Left ventricle myocardium inferior (tissue), 1 donor: Measurements from ENCODE around the gene ALOX5. TPM values are rescaled to one million over a fixed set of nuclear protein-coding genes. Genes with fewer than 3 reads are reported as not detected.
"Not testable (repeated sequence)": the region's sequence is repeated elsewhere in the genome, so short reads cannot be mapped to it uniquely, and the experiment has no call there.

Experiments
- DNase-seq: peaks from one replicate; pipeline ENCODE4 v3.0.0-alpha.2; 2020
- H3K27ac ChIP-seq: fragments of 200-600 bp; replicated peaks from 2 replicates; pipeline ENCODE4 v1.8.0; 2021
- H3K27me3 ChIP-seq: fragments of 200-600 bp; 2 replicates; pipeline ENCODE4 v1.8.0; 2021; ENCODE audit warnings: low read depth
- H3K36me3 ChIP-seq: fragments of 200-600 bp; 2 replicates; pipeline ENCODE4 v1.8.0; 2021
- H3K4me1 ChIP-seq: fragments of 200-600 bp; 2 replicates; pipeline ENCODE4 v1.8.0; 2021
- H3K4me3 ChIP-seq: fragments of 200-600 bp; 2 replicates; pipeline ENCODE4 v1.8.0; 2021; ENCODE audit warnings: mild to moderate bottlenecking, moderate library complexity
- H3K9me3 ChIP-seq: fragments of 200-600 bp; replicated peaks from 2 replicates; pipeline ENCODE4 v1.8.0; 2021
- intact Hi-C: fragments of 100-400 bp; cut with micrococcal nuclease; formaldehyde crosslinking; loops from one replicate; pipeline ENCODE4 v1.11.0; 2022
- long read RNA-seq: library from polyadenylated mRNA; unstranded; transcript quantifications from one replicate; pipeline ENCODE4 v2.0.0, GENCODE V29; 2021
- total RNA-seq: library from RNA; stranded (reverse); fragmentation: NEBNext Ultra II Directional; extraction: Animal tissue kit (Norgen Biotek cat#: 25700); gene quantifications from one replicate; pipeline ENCODE4 v1.2.1, GENCODE V29; 2021
- TF ChIP-seq, protein P1 (sequence below): fragments of 200-600 bp; IDR thresholded peaks from 2 replicates; pipeline ENCODE4 v1.8.0; 2021; ENCODE audit warnings: antibody characterized with exemption, mild to moderate bottlenecking, borderline replicate concordance
- donor health status: DM: no; HTN: yes; CAD: no; lungs with severe emphysema.

The ALOX5 gene
- 3.2 TPM for total RNA-seq
- long read RNA-seq, partial matches to known transcripts, result 0 of 4 reads
- long read RNA-seq, other reads (novel, unspliced or antisense), result 1 of 4 reads

DNA sequence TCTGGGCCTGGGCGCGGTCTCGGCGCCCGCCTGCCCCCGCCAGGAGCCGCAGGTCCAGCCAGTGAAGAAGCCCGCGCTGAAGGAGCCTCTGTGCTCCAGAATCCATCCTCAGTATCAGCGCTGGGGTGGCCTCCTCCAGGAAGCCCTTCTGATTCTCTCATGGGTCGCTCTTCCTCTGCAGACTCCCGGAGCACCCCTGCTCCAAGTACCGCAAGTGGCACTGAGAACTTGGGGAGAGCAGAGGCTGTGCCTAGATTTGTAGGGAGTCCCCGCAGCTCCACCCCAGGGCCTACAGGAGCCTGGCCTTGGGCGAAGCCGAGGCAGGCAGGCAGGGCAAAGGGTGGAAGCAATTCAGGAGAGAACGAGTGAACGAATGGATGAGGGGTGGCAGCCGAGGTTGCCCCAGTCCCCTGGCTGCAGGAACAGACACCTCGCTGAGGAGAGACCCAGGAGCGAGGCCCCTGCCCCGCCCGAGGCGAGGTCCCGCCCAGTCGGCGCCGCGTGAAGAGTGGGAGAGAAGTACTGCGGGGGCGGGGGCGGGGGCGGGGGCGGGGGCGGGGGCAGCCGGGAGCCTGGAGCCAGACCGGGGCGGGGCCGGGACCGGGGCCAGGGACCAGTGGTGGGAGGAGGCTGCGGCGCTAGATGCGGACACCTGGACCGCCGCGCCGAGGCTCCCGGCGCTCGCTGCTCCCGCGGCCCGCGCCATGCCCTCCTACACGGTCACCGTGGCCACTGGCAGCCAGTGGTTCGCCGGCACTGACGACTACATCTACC lies at the start of gene ALOX5:
Gene ALOX5 (plus strand): TSS at position 641 of the 774 bp plus-strand sequence. CDS start 64 bp downstream, at position 705.
- TF ChIP-seq, protein P1, sequence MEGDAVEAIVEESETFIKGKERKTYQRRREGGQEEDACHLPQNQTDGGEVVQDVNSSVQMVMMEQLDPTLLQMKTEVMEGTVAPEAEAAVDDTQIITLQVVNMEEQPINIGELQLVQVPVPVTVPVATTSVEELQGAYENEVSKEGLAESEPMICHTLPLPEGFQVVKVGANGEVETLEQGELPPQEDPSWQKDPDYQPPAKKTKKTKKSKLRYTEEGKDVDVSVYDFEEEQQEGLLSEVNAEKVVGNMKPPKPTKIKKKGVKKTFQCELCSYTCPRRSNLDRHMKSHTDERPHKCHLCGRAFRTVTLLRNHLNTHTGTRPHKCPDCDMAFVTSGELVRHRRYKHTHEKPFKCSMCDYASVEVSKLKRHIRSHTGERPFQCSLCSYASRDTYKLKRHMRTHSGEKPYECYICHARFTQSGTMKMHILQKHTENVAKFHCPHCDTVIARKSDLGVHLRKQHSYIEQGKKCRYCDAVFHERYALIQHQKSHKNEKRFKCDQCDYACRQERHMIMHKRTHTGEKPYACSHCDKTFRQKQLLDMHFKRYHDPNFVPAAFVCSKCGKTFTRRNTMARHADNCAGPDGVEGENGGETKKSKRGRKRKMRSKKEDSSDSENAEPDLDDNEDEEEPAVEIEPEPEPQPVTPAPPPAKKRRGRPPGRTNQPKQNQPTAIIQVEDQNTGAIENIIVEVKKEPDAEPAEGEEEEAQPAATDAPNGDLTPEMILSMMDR, result no peak
- DNase-seq, result peak; percentile 76
- H3K27me3 ChIP-seq, result peaks cover 72% of the 10 kb centered on the region
- peaks cover 21% of the 10 kb centered on the region for H3K4me1 ChIP-seq
- no peak within 1 kb of the TSS for H3K27ac ChIP-seq
- no peaks in the 10 kb centered on the region for H3K36me3 ChIP-seq
- no peaks in the 10 kb centered on the region for H3K9me3 ChIP-seq
- intact Hi-C loops, result no loop called here
- H3K4me3 ChIP-seq, result peak within 1 kb of the TSS; percentile 63

DNA sequence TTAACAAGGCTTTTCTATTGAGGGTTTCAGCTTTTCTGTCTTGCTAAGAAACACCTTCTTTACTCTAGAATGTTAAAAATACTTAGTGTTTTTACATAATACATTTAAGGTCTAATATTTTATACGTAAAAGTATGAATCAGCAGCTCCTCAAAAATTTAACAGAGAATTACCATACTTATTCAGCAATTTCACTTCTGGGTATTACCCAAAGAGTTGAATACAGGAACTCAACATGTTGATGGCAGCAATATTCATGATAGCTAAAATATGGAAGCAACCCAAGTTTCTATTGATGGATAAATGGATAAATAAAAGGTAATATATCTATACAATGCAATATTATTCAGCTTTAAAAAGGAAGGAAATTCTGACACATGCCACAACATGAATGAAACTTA lies 48.9 kb upstream of the ALOX5 start:
- intact Hi-C loops, result no loop called here
- Histone ChIP-seq H3K27me3 (no peaks in the 10 kb centered on the region), H3K4me1 (no peaks in the 10 kb centered on the region), H3K4me3 (no peak overlapping the region), H3K27ac (no peak overlapping the region), H3K9me3 (peaks cover 29% of the 10 kb centered on the region), H3K36me3 (no peaks in the 10 kb centered on the region)
- DNase-seq, result no peak
- TF ChIP-seq, protein P1, result no peak

DNA sequence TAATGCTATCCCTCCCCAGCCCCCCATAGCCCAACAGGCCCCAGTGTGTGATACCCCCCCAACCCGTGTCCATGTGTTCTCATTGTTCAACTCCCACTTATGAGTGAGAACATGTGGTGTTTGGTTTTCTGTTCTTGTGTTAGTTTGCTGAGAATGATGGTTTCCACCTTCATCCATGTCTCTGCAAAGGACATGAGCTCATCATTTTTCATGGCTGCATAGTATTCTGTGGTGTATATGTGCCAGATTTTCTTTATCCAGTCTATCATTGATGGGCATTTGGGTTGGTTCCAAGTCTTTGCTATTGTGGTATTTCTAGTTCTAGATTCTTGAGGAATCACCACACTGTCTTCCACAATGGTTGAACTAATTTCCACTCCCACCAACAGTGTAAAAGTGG lies 47.2 kb upstream of the ALOX5 start:
- DNase-seq, intact Hi-C loops: not testable (repeated sequence)

DNA sequence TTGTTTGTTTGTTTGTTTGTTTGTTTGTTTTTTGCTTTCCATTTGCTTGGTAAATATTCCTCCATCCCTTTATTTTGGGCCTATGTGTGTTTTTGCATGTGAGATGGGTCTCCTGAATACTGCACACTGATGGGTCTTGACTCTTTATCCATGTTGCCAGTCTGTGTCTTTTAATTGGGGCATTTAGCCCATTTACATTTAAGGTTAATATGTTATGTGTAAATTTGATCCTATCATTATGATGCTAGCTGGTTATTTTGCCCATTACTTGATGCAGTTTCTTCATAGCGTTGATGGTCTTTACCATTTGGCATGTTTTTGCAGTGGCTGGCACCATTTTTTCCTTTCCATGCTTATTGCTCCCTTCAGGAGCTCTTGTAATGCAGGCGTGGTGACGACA lies 42.2 kb upstream of the ALOX5 start:
- intact Hi-C loops, DNase-seq, H3K36me3 ChIP-seq, H3K4me1 ChIP-seq, H3K27ac ChIP-seq, H3K4me3 ChIP-seq: not testable (repeated sequence)
- H3K9me3 ChIP-seq, result peaks cover 18% of the 10 kb centered on the region
- peaks cover 34% of the 10 kb centered on the region for H3K27me3 ChIP-seq

More for the DNA sequence above, 47.2 kb upstream of the ALOX5 start:
- H3K27ac ChIP-seq, H3K36me3 ChIP-seq, H3K4me1 ChIP-seq, H3K27me3 ChIP-seq, H3K4me3 ChIP-seq: not testable (repeated sequence)
- H3K9me3 ChIP-seq, result peaks cover 29% of the 10 kb centered on the region

DNA sequence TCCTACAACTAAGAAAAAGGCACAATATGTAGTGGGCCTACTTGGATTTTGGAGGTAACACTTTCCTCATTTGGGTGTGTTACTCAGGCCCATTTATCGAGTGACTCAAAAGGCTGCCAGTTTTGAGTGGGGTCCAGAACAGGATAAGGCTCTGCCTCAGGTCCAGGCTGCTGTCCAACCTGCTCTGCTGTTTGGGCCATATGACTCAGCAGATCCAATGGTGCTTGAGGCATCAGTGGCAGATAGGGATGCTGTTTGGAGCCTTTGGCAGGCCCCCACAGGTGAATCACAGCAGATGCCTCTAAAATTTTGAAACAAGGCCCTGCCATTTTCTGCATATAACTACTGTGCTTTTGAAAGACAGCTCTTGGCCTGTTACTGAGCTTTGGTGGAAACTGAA lies 34.1 kb upstream of the ALOX5 start:
- Histone ChIP-seq H3K36me3 (no peaks in the 10 kb centered on the region), H3K27me3 (no peaks in the 10 kb centered on the region), H3K4me1 (no peaks in the 10 kb centered on the region), H3K9me3 (peaks cover 19% of the 10 kb centered on the region), H3K4me3 (no peak overlapping the region), H3K27ac (no peak overlapping the region)
- TF ChIP-seq, protein P1, result no peak
- intact Hi-C loops, result no loop called here
- DNase-seq, result no peak

DNA sequence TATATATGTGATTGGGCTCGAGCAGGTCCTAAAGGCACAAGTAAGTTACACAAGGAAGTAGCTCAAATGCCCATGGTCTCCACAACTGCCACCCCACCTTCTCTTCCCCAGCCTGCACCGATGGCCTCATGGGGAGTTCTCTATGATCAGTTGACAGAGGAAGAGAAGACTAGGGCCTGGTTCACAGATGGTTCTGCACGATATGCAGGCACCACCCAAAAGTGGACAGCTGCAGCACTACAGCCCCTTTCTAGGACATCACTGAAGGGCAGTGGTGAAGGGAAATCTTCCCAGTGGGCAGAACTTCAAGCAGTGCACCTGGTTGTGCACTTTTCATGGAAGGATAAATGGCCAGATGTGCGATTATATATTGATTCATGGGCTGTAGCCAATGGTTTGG lies 33.6 kb upstream of the ALOX5 start:
- intact Hi-C loops, H3K36me3 ChIP-seq, H3K27me3 ChIP-seq, DNase-seq, H3K4me1 ChIP-seq, H3K4me3 ChIP-seq, H3K27ac ChIP-seq: not testable (repeated sequence)
- H3K9me3 ChIP-seq, result peaks cover 19% of the 10 kb centered on the region

DNA sequence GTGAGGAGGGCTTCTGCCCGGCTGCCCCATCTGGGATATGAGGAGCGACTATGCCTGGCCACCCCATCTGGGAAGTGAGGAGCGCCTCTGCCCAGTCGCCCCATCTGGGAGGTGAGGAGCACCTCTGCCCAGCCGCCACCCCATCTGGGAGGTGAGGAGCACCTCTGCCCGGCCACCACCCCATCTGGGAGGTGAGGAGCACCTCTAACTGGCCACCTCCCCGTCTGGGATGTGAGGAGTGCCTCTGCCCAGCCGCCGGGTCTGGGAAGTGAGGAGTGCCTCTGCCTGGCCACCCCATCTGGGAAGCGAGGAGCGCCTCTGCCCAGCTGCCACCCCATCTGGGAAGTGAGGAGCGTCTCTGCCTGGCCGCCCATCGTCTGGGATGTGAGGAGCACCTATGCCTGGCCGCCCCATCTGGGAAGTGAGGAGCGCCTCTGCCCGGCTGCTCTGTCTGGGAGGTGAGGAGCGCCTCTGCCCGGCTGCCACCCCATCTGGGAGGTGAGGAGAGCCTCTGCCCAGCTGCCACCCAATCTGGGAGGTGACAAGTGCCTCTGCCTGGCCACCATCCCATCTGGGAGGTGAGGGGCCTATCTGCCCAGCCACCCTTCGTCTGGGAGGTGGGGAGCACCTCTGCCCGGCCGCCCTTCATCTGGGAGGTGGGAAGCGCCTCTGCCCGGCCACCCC lies 27.2 kb upstream of the ALOX5 start:
- H3K27me3 ChIP-seq, DNase-seq, H3K4me3 ChIP-seq, H3K27ac ChIP-seq, H3K36me3 ChIP-seq, intact Hi-C loops, H3K4me1 ChIP-seq: not testable (repeated sequence)
- peaks cover 15% of the 10 kb centered on the region for H3K9me3 ChIP-seq

DNA sequence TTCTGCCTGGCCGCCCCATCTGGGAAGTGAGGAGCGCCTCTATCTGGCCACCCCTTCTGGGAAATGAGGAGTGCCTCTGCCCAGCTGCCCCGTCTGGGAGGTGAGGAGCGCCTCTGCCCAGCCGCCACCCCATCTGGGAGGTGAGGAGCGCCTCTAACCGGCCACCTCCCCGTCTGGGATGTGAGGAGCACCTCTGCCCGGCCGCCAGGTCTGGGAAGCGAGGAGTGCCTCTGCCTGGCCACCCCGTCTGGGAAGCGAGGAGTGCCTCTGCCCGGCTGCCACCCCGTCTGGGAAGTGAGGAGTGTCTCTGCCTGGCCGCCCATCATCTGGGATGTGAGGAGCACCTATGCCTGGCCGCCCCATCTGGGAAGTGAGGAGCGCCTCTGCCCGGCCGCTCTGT lies 26.6 kb upstream of the ALOX5 start:
- H3K27me3 ChIP-seq, intact Hi-C loops, H3K27ac ChIP-seq, DNase-seq, H3K4me1 ChIP-seq, H3K36me3 ChIP-seq, H3K4me3 ChIP-seq: not testable (repeated sequence)
- H3K9me3 ChIP-seq, result peaks cover 15% of the 10 kb centered on the region

DNA sequence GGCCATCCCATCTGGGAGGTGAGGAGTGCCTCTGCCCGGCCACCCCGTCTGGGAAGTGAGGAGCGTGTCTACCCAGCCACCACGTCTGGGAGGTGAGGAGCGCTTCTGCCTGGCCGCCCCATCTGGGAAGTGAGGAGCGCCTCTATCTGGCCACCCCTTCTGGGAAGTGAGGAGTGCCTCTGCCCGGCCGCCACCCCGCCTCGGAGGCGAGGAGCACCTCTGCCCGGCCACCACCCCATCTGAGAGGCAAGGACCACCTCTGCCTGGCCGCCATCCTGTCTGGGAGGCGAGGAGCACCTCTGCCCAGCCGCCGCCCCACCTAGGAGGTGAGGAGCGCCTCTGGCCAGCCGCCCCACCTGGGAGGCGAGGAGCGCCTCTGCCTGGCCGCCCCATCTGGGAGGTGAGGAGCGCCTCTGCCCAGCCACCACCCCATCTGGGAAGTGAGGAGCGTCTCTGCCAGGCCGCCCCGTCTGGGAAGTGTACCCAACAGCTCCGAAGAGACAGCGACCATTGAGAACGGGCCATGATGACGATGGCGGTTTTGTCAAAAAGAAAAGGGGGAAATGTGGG lies 25.7 kb upstream of the ALOX5 start:
- H3K27ac ChIP-seq, H3K27me3 ChIP-seq, DNase-seq, H3K4me1 ChIP-seq, H3K4me3 ChIP-seq, intact Hi-C loops, H3K36me3 ChIP-seq: not testable (repeated sequence)
- peaks cover 15% of the 10 kb centered on the region for H3K9me3 ChIP-seq
